ENCODE results near the gene KDR.

KDR gene

GRCh38 chr4:55125087-55125721 is at the start of gene KDR:
Gene KDR, minus strand, starts transcription at chr4:55125595. Its CDS starts 302 bp downstream, at chr4:55125293.
- DNase-seq (ENCODE audit: low read depth in 2 of 2): no peak

- DNase-seq (ENCODE audit: low read depth in 2 of 2): no peak
Measured at GRCh38 chr4:55173580-55173979, 48.2 kb upstream of the KDR start.

GRCh38 chr4:55172694-55173287 is 47.4 kb upstream of the KDR start:
- DNase-seq (ENCODE audit: low read depth in 2 of 2): no peak

GRCh38 chr4:55170462-55170861 is 45.1 kb upstream of the KDR start:
- no peak for DNase-seq (ENCODE audit: low read depth in 2 of 2)

- no peak for DNase-seq (ENCODE audit: low read depth in 2 of 2)
Measured at GRCh38 chr4:55169352-55169961, 44.1 kb upstream of the KDR start.

GRCh38 chr4:55162396-55162795 is 37.0 kb upstream of the KDR start:
- DNase-seq (ENCODE audit: low read depth in 2 of 2): no peak

GRCh38 chr4:55161739-55162138 is 36.3 kb upstream of the KDR start:
- DNase-seq (ENCODE audit: low read depth in 2 of 2): no peak

- no peak for DNase-seq (ENCODE audit: low read depth in 2 of 2)
Measured at GRCh38 chr4:55159851-55160250, 34.5 kb upstream of the KDR start.

- no peak for DNase-seq (ENCODE audit: low read depth in 2 of 2)
Measured at GRCh38 chr4:55158957-55159356, 33.6 kb upstream of the KDR start.

GRCh38 chr4:55157559-55158277 is 32.3 kb upstream of the KDR start:
- DNase-seq (ENCODE audit: low read depth in 2 of 2): no peak

- no peak for DNase-seq (ENCODE audit: low read depth in 2 of 2)
Measured at GRCh38 chr4:55154933-55155332, 29.5 kb upstream of the KDR start.

- no peak for DNase-seq (ENCODE audit: low read depth in 2 of 2)
Measured at GRCh38 chr4:55154290-55154880, 29.0 kb upstream of the KDR start.

GRCh38 chr4:55143858-55144257 is 18.5 kb upstream of the KDR start:
- no peak for DNase-seq (ENCODE audit: low read depth in 2 of 2)

- DNase-seq (ENCODE audit: low read depth in 2 of 2): no peak
Measured at GRCh38 chr4:55138367-55138766, 13.0 kb upstream of the KDR start.

GRCh38 chr4:55136634-55137033 is 11.2 kb upstream of the KDR start:
- DNase-seq (ENCODE audit: low read depth in 2 of 2): no peak

- DNase-seq (ENCODE audit: low read depth in 2 of 2): no peak
Measured at GRCh38 chr4:55133951-55134350, 8.6 kb upstream of the KDR start.

GRCh38 chr4:55132775-55133174 is 7.4 kb upstream of the KDR start:
- DNase-seq (ENCODE audit: low read depth in 2 of 2): no peak

- DNase-seq (ENCODE audit: low read depth in 2 of 2): no peak
Measured at GRCh38 chr4:55127521-55127920, 2.1 kb upstream of the KDR start.

GRCh38 chr4:55127053-55127452 is 1.7 kb upstream of the KDR start:
- no peak for DNase-seq (ENCODE audit: low read depth in 2 of 2)

- no peak for DNase-seq (ENCODE audit: low read depth in 2 of 2)
Measured at GRCh38 chr4:55125763-55126541, 557 bp upstream of the KDR start.

GRCh38 chr4:55124322-55125076 is 896 bp downstream of the KDR start:
- DNase-seq (ENCODE audit: low read depth in 2 of 2): no peak
